Measurements from ENCODE around the gene RBM44.

GRCh38 chr2:237876951-237877491 is 78.4 kb downstream of the RBM44 start:
- TF ChIP-seq POLR2A (IDR thresholded peaks at IDR 0.05; ENCODE audit: low read depth, low read length) (no peak), POLR2AphosphoS5 (IDR thresholded peaks at IDR 0.05; ENCODE audit: low read depth, low read length) (no peak), TAF1 (IDR thresholded peaks at IDR 0.05; ENCODE audit: borderline replicate concordance, low read depth, low read length) (no peak)

All from GM12892 (cell line).